ENCODE results near the gene MCM3.

Gene MCM3

DNA sequence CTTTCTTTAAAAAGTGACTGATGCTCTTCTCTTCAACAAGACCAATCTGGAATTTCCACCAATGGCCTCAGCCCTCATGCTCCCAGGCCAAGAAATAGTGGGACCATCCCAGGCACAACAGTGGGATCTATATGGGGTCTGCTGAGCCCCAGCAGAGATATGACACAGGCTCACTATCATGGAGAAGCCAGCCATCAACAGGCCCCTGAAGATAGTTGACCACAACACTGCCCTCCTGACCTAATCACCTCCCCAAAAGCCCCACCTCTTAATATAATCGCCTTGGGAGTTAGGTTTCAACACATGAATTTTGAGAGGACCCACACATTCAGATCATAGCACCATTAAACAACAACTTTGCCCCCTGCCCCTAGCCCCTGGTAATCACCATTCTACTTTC, 16.8 kb upstream of the MCM3 start:
- DNase-seq (ENCODE audit: low spot score): no peak

DNA sequence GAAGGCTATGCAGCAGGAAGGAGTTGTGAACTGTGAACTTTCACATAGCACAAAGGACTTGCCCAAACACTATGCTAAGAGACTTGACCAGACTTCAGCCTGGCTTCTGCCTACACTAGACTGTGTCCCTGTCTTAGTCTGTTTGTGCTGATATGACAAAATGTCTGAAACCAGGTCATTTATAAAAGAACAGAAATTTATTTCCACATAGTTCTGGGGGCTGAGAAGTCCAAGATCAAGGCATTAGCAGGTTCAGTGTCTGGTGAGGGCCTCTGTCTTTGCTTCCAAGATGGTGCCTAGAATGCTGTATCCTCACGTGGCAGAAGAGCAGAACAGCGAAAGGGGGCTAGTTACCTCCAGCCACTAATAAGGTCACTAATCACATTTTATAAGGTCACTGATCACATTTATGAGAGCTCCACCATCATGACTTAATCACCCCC, 16.0 kb upstream of the MCM3 start:
- DNase-seq (ENCODE audit: low spot score): no peak

DNA sequence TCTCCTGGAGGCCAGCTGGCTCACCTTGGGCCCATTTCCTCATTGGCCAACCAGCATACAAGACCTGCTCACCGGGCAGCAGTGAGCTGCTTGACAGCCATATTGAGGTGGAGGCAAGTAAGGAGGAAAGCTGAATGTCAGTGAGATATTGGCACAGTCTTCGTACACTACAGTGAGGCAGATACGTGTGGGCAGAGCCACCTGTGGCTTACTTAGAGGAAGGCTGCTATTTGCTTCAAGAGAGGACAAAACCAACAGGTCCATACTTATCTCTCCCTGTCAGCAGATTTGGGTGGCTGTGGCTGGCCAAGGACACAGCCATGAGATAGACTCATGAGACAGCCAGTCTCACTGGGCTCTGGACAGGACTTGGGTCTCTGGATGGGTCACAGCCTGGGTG, 15.1 kb upstream of the MCM3 start:
- no peak for DNase-seq (ENCODE audit: low spot score)

DNA sequence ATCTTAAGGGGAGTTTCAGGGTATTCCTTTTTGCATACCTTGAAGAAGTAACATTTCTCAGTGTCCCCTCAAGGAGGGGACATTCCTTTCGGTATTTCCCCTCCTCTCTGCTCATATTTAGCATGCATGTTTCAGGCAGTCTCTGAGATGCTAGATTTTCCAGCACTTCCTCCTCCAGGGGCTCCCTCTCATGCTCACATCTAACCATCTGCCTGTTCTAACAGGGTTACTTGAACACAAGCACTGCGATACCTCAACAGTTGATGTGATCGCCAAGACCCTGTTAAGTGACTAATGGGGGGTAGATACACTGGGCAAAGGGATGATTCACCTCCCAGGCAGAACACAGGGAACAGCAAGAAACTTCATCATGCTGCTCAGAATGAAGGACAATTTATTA, 12.9 kb upstream of the MCM3 start:
- DNase-seq (ENCODE audit: low spot score): peak; percentile 6

DNA sequence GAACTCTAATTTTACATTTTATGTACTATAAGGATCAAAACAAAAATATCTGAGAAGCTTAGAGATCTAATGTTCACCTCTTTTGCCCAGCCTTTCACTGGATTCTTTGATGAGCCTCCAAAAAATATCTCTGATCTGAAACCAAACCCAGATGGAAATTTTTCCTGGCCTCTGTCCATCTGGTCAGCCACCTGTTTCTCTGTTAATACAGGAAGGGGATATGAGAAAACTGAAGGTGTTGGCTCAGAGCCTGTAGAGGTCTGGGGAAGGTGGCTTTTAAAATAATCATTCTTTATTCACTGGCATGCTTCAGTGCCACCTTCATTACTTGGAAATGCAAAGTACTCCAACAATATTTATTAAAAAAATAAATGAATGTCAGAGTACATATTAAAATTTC, 8.5 kb upstream of the MCM3 start:
- DNase-seq (ENCODE audit: low spot score): no peak

DNA sequence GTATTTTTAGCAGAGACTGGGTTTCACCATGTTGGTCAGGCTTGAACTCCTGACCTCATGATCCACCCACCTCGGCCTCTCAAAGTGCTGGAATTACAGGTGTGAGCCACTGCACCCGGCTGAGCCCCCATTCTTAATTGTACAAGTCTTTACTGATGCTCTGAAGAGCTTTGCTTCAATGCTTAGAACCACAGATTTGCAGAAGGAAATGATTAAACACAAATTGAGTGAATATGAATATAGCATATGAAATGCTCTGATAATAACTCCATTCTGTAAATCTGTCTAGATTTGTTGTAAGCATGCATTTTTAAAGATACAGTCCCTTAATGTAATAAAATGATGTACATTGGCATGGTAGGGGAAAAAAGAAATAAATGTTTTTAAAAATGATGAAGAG, 4.3 kb upstream of the MCM3 start:
- DNase-seq (ENCODE audit: low spot score): no peak

DNA sequence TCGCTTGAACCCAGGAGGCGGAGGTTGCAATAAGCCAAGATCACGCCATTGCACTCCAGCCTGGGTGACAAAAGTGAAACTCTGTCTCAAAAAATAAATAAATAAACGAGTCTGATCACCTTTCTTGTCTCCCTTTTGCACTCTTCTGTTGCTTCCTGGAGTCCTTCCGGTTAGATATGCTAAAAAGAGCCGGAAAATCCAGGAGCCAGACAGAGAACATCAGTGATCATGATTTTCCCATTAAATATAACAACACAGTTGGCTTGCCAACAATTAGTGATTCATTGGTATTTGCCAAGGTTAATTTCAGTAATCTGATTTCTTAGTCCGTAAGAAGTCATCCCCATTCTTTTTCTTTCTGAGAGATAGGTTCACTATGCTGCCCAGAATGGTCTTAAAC, 3.7 kb upstream of the MCM3 start:
- no peak for DNase-seq (ENCODE audit: low spot score)

DNA sequence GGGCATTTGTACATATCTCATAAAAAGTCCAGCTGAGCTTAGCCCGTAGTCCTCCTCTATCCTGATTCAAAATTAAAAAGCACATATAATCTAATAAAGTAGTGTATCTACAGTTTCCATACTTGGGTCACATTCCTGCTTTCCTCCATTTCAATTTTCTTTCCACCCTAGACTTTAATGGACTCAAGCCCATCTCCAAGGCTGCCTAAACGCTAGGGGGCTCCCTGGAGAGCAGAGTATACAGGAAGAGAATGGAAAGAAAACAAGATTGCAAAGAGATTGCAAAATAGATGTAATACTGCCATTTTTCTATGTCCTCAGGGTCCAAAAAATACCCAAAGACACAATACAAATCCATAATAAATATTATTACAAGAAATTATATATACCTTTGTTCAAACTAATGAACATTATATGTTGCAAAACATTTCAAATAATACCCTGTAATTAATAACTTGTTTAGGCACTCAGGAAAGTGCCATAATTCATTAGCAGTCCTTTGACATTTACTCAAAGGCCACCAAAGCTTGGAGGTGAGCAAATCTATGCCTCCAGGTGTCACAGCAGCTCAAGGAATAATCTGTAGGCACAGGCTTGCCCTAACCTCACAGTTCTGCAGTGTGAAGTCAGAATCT, 2.4 kb upstream of the MCM3 start:
- peak; percentile 66 for DNase-seq (ENCODE audit: low spot score)

DNA sequence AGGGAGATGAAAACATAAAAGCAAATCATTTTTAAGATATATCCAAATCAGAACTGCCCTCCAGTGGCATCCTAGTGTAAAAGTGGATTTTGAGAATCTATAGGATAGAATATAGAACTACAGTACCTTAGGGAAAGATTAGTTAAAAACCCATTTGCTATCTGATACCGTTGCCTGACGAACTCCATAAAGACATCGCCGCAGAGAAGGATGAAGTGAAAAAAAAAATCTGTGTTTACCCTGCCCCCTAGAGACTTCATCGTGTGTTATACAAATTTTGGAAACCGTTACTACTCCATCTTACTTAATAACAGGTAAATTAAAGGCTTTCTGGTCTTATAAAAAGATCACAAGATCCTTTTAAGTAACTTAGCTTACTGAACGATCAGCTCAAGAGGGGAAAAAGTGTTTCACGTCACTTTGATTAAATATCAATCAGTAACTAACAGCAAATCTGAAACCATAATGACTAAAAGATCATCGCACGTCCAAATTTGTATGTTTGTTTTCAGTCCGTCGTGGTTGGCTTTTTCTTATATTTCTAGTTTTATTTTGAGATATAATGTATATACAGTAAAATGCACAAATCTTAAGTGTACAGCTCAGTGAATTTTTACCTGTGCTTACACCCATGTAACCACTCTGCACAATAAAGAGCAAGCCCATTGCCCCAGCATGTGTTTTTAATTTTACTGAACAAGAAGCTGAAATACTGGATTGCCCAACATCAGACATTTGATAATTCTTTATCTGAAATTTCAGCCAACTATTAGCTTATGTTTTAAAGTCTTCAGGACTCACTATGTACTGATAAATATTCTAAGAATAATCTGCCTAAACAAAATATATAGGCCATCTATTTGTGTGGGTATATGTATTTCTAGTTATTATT, 881 bp upstream of the MCM3 start:
- peak; percentile 22 for DNase-seq (ENCODE audit: low spot score)

DNA sequence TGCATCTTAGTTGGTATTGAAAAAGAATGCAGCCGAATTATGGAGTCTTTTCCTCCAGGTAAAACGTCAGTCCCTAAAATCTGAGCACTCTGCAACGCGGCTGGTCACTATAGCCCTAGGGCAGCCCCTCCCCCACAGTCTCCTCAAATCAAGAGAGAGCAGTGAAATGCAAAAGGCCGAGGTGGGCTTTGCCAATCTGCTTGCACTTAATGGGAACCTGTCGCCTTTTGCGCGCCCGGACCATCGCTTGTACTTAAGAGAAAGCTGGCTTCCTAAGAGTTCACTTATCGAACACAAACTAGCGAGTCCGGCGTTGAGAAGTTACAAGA, 447 bp downstream of the MCM3 start:
- peak; percentile 13 for DNase-seq (ENCODE audit: low spot score)

DNA sequence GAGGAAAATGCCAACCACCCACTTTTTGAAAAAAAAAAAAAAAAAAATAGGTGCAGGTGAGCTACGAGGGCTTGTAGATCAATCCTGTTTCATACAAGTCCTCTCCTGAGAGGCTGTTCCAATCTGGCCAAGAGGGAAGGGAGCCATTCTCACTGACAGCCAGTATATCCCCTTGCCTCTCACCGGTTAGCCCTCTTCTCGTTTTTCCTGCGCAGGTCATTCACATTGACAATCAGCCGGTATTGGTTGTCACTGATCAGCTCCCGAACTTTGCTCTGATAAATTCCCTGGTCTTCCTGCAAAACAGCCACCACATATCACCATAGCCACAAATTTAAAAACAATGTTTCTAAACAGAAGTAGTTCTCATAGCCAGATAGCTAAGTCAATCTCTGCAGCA, 1.4 kb downstream of the MCM3 start:
- DNase-seq (ENCODE audit: low spot score): no peak

DNA sequence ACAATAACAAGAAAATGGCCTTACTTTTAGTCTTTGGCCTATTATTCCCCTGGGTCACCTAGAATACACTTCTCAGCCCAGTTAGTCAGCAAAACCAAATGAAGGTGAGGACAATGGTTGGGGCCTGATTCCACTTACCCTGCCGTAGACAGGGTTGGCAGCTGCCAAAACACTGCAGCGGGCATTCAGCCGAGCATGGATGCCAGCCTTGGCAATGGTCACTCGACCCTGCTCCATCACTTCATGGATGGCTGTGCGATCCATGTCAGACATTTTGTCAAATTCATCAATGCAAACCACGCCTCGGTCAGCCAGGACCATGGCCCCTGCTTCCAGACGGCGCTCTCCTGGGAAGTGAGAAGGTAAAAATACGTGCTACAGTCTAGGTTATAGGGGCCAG, 8.4 kb downstream of the MCM3 start:
- DNase-seq (ENCODE audit: low spot score): no peak

DNA sequence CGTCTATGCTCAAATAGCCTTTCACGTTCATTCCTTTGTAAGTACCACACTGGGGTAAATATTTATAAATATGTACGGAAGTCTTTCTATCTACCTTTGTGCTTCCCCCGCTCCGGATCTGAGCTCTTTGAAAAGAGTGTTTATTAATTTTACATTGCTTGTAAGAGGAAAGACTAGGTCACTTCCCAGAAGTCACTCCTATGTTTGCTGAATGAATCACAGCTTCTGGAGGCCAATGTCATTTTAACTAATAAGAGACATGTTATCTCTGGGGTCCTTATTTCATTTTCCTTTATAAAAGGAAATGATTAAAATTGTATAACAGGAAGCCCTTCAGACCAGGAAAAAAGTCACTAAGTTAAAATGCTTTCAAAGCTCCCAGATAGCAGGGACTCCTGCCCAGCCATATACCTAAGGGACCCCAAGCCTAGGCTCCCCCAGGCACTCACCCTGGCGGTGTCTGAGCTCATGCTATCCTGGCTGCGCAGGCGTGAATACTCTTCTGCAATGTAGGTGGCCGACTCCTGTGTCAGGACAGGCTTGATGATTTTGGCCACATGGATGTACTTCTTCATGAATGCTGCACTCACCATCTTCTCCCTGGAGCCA, 12.6 kb downstream of the MCM3 start:
- no peak for DNase-seq (ENCODE audit: low spot score)

DNA sequence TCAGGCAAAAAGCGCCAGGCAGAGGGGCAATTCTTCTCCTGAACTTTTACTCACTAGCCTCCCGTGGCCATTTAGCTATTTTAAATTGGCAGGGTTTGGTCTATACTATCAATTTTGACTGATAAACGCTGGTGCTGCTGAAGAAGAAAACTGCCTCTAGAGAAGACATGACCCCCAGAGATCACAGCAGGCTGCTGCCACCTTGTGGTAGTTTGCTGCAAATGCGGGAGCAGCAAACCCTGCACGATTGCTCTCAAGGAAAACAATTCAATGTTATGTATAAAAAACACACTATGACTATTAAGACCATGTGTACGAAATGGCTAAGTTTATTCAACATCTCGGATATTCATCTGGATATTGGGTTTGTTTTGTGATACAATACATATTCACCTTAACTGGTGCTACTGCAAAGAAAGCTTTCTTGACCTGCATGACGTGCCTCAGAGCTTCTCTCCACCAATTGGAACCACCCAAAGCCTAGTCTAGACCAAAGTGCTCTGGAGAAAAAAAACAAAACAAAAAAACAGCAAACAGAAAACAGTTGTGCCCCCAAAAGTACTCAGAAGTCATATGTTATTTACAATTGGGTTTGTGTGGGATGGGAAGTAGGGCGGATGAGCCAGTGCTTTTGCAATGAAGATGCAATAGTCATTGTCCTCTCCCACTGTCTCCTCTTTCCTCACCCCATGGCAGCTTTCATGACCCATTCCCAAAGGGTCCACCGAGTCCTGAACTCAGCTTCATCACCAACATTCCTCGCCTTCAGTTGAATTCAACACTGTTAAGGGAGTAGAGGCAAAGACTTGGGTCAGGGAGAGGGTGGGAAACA, 20.6 kb downstream of the MCM3 start:
- peak; percentile 75 for DNase-seq (ENCODE audit: low spot score)

DNA sequence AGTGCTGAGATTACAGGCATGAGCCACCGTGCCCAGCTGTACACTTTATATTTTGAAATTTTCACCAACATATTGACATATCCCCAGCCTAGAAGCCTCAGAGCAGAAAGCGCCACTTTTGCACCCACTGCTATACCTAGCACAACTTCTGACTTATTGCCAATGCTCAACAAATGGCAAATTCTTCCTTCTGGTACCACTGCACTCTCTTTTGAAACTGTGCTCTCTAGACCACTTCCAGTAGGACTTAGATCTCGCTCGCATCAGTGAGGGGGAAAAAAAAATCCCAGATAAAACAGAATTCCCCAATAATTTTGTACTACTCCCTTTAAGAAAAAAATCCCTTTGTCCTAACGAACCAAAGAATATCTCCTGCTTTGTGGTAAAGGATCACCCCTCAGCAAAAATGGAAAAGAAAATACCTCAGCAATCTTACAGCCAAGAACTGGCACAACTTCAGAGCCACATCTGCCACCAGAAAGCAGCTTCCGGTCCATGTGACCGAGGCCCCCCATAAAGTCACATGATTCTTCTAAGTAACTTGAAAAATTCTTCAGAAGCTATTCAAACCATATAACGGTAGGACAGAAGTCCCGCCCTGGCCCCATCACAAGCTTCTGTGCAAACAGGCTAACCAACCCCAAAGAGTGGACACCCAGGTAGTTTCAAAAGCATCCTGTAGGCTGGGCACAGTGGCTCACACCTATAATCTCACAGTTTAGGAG, 21.8 kb downstream of the MCM3 start:
- no peak for DNase-seq (ENCODE audit: low spot score)

DNA sequence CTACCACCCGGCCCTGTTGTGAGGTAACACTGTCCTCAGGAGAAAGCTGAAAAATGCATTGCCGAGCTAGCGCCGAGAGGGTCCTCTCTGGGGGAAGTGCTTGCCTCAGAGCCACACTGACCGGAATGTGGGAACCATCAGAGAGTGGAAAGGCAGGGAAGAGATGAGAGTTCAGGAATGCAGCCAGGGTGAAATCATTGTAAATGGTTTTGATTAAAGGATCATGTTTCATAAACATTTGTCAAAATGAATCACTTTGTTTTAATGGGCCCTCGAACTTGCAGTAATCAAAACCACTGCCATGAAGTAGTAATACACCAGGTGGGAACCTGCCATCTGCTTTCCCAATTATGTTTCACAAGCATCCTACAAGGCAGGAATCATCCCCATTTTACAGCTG, 23.3 kb downstream of the MCM3 start:
- no peak for DNase-seq (ENCODE audit: low spot score)

DNA sequence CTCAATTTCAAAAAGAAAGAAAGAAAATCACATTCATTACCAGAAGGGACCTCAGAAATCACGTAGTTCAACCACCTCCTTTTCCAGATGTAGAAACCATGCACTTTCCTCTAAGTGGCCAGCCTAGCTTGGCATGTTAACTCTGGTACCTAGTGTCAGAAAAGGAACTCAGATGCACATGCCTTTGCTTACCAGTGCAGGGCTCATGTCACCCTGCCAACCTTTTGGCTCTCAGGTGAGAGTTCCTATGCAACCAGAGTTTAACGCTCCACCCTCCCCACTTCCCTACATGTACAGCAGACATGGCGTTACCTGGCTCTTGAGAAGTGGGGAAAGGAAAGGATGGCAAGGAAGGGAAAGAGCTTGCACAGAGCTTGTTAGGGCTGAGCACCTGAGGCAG, 23.9 kb downstream of the MCM3 start:
- no peak for DNase-seq (ENCODE audit: low spot score)

DNA sequence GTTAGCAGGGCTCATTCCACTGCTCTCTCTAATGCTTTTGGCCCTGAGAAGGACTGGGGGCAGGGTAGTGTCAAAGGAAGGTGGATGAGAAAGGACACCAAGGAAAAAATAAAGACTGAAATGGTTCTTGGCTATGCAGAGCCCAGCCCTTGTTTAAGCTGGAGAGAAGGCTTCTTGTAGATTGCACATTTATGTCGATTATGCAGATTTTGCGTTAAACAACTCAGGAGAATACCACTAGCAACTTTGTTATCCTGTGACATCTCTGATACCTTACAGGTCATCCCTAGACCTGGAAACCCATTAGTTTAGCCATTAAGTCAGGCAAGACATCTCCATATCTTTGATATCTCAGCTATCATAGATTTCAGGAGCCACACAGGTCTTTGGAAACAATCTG, 29.1 kb downstream of the MCM3 start:
- DNase-seq (ENCODE audit: low spot score): no peak

DNA sequence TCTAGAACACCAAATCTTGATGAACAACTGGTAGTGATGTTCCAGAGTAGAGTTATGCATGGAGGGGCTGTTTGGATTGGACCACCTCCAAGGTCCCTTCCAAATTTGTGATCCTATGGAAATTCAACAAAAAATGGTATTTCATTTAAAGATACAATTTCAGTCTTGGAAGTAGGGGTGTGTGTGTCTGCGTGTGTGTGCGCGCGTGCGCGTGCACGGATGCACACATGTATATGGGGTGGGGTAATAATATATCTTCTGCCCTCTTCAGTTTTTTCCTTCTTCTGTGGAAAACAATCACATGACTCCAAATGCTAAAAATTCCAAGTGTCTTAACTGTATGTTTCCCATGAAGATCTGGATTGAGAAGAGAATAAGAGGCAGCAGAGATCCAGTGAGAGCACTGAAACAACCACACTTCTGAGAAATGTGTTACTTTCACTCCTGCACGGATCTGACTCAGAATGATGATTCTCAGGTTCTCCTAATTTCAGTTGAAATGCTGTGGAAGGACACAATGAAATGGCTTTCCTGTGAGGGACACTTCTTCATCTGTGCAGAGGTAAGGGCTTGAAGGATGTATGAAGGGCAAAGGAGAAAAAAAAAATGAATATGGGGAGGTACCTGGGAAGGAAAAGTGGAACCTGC, 29.7 kb downstream of the MCM3 start:
- no peak for DNase-seq (ENCODE audit: low spot score)

DNA sequence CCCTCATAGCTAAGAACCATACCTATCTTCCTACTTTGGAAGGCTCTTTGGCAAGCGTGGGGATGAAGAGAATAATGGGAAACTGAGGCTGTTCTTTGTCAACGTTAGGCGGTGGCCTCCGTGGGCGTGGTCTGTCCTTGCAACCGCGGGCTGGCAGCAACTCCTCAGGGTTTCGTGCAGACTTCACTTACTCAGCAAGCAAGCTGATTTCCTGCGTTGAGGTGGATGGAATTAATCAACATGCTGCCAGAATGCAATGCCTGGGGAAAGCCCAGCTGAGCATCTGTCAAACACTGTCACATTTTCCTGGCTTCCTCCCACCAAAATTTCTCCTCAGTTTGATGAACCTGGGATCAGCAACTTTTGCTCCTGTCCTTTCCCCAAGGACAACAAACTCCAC, 31.0 kb downstream of the MCM3 start:
- DNase-seq (ENCODE audit: low spot score): no peak

DNA sequence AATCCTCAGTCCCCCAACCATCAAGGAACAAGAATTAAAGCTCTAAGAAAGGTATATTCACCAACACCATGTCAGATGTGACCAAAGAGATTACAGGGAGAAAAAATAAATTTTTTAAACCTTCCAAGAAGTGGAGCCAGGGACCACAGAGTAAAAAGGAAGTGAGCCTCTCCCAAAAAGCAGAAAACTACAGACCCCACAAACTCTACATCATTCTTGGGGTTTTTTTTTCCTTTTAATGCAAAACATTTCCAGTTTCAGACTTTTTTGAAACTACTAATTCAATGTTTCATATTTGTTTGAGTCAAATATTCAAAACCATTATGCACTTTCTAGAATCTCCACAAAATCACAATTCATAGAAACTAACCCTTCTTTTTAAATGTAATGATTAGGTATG, 33.4 kb downstream of the MCM3 start:
- no peak for DNase-seq (ENCODE audit: low spot score)
